Ammon's horn (tissue), 1 donor: ENCODE measurements around the gene C17orf107.

Source experiments
- DNase-seq: peaks from one replicate; pipeline ENCODE4 v3.0.0-alpha.2; 2016; ENCODE audit warnings: low spot score

C17orf107 gene

GRCh38 chr17:4877089-4877488, 22.2 kb upstream of the C17orf107 start:
- DNase-seq: peak; percentile 82

GRCh38 chr17:4879601-4880000, 19.7 kb upstream of the C17orf107 start:
- no peak for DNase-seq

- DNase-seq: no peak
Measured at GRCh38 chr17:4880857-4881256, 18.5 kb upstream of the C17orf107 start.

- peak; percentile 77 for DNase-seq
Measured at GRCh38 chr17:4881761-4882555, 17.4 kb upstream of the C17orf107 start.

- DNase-seq: no peak
Measured at GRCh38 chr17:4884489-4884888, 14.8 kb upstream of the C17orf107 start.

GRCh38 chr17:4886830-4887229, 12.5 kb upstream of the C17orf107 start:
- DNase-seq: no peak

GRCh38 chr17:4887581-4887980, 11.8 kb upstream of the C17orf107 start:
- no peak for DNase-seq

DNA sequence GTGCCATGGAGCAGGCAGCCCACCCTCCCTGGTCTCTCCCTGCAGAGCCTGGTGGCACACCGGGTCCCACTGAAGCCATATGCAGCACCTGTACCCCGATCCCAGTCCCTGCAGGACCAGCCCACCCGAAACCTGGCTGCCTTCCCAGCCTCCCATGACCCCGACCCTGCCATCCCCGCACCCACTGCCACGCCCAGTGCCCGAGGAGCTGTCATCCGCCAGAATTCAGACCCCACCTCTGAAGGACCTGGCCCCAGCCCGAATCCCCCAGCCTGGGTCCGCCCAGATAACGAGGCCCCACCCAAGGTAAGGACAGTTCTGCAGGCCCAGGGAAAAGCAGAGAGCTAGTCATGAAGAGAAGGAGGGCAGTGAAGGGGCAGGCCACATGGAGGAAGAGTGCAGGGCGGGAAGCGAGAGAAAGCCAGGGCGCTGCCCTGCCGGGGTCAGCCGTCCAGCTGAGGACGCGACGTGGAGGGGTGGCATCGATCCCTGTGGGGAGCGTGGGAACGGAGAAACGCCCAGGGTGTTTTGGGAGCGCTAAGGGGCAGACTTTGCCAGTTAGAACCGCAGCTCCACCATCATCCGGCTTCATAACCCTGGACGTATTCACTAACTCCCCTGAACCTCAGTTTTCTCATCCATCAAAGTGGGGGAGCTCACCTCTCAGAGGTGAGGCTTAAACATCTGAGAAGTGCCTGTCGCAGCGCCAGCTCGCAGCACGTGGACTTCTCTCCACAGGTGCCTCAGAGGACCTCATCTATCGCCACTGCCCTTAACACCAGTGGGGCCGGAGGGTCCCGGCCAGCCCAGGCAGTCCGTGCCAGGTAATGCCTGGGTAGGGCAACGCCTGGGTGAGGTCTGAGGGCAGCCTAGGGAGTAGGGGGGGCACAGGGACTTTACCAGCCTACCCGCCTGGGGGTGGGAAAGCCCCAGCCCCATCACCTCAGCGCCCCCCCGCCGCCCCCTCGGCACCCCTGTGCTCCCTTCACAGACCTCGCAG, 7.6 kb upstream of the C17orf107 start:
- no peak for DNase-seq

DNA sequence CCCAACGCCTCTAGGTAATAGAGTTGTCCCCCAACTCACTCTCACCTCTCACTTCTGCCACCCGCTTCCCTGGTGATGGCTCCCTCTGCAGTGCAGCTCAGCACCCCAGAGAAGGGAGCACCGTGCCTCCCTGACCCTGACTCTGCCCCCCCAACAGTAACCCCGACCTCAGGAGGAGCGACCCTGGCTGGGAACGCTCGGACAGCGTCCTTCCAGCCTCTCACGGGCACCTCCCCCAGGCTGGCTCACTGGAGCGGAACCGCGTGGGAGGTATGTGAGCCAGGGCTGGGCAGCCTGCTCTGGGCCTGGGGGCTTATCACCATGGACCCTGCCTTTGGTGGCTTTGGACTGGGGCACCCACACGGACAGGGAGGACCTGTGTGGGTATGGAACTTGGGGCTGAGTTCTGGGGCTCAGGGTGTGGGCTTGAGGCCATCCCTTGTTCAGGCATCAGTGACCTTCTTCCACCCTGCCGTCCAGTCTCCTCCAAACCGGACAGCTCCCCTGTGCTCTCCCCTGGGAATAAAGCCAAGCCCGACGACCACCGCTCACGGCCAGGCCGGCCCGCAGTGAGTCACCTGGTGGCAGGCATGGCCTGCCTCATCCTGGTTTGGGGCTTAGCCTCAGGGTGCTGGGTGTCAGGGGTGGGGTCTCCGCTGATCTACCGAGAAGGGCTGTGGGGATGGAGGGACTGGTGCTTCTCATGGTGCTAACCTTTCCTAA, 6.7 kb upstream of the C17orf107 start:
- no peak for DNase-seq

DNA sequence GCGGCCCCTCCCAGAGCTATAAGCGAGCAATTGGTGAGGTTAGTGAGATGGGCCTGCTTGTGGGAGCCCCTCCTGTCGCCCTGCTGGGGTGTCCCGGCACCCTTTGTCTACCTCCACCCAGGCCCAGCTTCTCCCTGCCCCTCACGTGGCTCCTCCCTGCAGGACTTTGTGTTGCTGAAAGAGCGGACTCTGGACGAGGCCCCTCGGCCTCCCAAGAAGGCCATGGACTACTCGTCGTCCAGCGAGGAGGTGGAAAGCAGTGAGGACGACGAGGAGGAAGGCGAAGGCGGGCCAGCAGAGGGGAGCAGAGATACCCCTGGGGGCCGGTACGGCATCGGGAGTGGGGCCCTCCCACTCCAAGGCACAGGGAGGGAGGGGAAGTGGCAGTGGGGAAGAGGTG, 6.1 kb upstream of the C17orf107 start:
- no peak for DNase-seq

GRCh38 chr17:4893721-4894560, 5.4 kb upstream of the C17orf107 start:
- DNase-seq: no peak

- DNase-seq: no peak
Measured at GRCh38 chr17:4895121-4895520, 4.2 kb upstream of the C17orf107 start.

- no peak for DNase-seq
Measured at GRCh38 chr17:4895657-4896331, 3.5 kb upstream of the C17orf107 start.

DNA sequence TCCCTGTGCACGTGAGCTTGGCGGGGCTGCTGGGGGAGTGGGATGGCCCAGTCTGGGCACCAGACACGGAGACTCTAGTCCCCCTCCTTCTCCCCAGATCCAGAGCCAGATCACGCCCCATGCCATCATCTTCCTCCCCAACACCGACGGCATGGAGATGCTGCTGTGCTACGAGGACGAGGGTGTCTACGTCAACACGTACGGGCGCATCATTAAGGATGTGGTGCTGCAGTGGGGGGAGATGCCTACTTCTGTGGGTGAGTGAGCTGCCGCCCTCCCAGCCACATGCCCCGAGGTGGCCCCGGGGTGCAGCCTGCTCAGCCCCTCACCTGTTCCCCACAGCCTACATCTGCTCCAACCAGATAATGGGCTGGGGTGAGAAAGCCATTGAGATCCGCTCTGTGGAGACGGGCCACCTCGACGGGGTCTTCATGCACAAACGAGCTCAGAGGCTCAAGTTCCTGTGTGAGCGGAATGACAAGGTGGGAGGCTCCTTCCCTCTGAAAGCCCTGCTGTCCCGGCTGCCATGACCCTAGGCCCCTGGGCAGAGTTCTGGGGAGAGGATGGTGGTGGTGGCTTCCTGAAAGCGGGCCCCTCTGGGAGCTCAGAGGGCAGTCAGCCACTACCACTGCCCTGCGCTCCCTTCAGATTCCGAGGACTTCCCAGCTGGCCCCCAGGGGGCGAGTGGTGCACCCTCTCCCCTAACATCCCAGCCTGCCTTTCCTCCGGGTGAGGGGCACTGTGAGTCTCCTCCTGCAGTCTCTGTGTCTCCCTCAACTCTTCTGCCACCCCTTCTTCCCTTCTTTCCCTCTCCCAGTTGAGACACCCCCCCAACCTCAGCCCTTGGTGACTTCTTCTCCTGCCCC, 2.8 kb upstream of the C17orf107 start:
- DNase-seq: no peak

GRCh38 chr17:4897198-4897687, 2.1 kb upstream of the C17orf107 start:
- DNase-seq: no peak

- DNase-seq: no peak
Measured at GRCh38 chr17:4897785-4898184, 1.6 kb upstream of the C17orf107 start.

- no peak for DNase-seq
Measured at GRCh38 chr17:4898351-4898750, 985 bp upstream of the C17orf107 start.

DNA sequence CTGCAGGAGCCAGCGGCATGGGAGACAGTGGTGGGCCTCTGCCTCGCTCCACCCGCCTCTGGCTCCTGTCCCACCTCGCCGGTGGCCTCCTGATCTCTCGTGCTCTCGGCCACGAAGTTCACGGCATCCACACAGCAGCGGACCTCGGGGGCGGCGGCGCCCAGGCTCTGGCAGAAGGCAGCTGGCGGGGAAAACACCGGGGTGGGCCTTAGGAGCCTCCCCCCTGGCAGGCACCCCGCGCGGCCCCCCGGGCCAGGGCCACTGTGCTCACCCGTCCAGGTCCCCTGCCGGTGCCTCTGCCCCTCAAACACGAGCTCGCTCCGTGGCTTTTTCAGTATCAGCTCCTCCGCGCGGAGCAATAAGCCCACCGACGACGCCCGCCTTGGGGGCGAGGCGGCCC, 409 bp upstream of the C17orf107 start:
- DNase-seq: no peak

- no peak for DNase-seq
Measured at GRCh38 chr17:4900231-4901107, 1.1 kb downstream of the C17orf107 start.
